Loucy (cell line): ENCODE results near the gene EPHA5.

Experiments
- H2AFZ ChIP-seq: fragments of 200-600 bp; sonication (generic); 2 replicates; pipeline ENCODE4 v1.6.0; 2016; ENCODE audit warnings: antibody characterized with exemption, mild to moderate bottlenecking, low read length, moderate library complexity
- H3F3A ChIP-seq: fragments of 200-600 bp; 2 replicates; pipeline ENCODE4 v1.6.0; 2016; ENCODE audit warnings: antibody characterized with exemption, low read depth, mild to moderate bottlenecking
- H3K27me3 ChIP-seq: fragments of 200-600 bp; sonication (generic); 2 replicates; pipeline ENCODE4 v1.6.1; 2014; ENCODE audit warnings: low read length, mild to moderate bottlenecking; ENCODE audit not compliant: insufficient read depth, poor library complexity, severe bottlenecking
- H3K36me3 ChIP-seq: fragments of 200-600 bp; sonication (generic); 2 replicates; pipeline ENCODE4 v1.6.1; 2016; ENCODE audit warnings: low read length; ENCODE audit not compliant: insufficient read depth
- H3K4me1 ChIP-seq: fragments of 200-600 bp; sonication (generic); 2 replicates; pipeline ENCODE4 v1.5.1; 2014; ENCODE audit warnings: low read length, mild to moderate bottlenecking; ENCODE audit not compliant: insufficient read depth, poor library complexity, severe bottlenecking
- H3K4me2 ChIP-seq: fragments of 200-600 bp; sonication (generic); 2 replicates; pipeline ENCODE4 v1.6.0; 2014; ENCODE audit warnings: antibody characterized with exemption, low read length, low read depth, mild to moderate bottlenecking; ENCODE audit not compliant: poor library complexity, severe bottlenecking
- H3K4me3 ChIP-seq: fragments of 200-600 bp; sonication (generic); 2 replicates; pipeline ENCODE4 v1.5.1; 2014; ENCODE audit warnings: low read length, mild to moderate bottlenecking, mixed read lengths; ENCODE audit not compliant: poor library complexity, severe bottlenecking
- H3K79me2 ChIP-seq: fragments of 200-600 bp; sonication (generic); 2 replicates; pipeline ENCODE4 v1.6.1; 2014; ENCODE audit warnings: low read length; ENCODE audit not compliant: insufficient read depth
- H3K9ac ChIP-seq: fragments of 200-600 bp; sonication (generic); 2 replicates; pipeline ENCODE4 v1.6.0; 2014; ENCODE audit warnings: mild to moderate bottlenecking, low read depth, low read length, moderate library complexity; ENCODE audit not compliant: poor library complexity, severe bottlenecking
- H3K9me2 ChIP-seq: fragments of 200-600 bp; sonication (generic); replicated peaks from 2 replicates; pipeline ENCODE4 v1.6.1; 2016; ENCODE audit warnings: low read depth, low read length, mixed read lengths
- H3K9me3 ChIP-seq: fragments of 200-600 bp; sonication (generic); 2 replicates; pipeline ENCODE4 v1.6.1; 2014; ENCODE audit warnings: mild to moderate bottlenecking, antibody characterized with exemption, low read length, low read depth; ENCODE audit not compliant: insufficient read depth
- H4K20me1 ChIP-seq: fragments of 200-600 bp; sonication (generic); 2 replicates; pipeline ENCODE4 v1.6.0; 2014; ENCODE audit warnings: antibody characterized with exemption, low read length, mild to moderate bottlenecking; ENCODE audit not compliant: insufficient read depth, poor library complexity, severe bottlenecking
- EZH2phosphoT487 ChIP-seq: fragments of 200-600 bp; IDR thresholded peaks from 2 replicates; pipeline ENCODE4 v1.6.1; 2018; ENCODE audit warnings: antibody characterized with exemption, mild to moderate bottlenecking, moderate library complexity, borderline replicate concordance
- TF ChIP-seq, protein P1 (sequence below): fragments of 200-600 bp; sonication (generic); conservative IDR thresholded peaks from 2 replicates; pipeline ENCODE4 v1.5.1; 2014; ENCODE audit warnings: mild to moderate bottlenecking, antibody characterized with exemption, low read length

The EPHA5 gene

GRCh38 chr4:65287071-65287470 lies 383.2 kb downstream of the EPHA5 start:
- TF ChIP-seq, protein P1, sequence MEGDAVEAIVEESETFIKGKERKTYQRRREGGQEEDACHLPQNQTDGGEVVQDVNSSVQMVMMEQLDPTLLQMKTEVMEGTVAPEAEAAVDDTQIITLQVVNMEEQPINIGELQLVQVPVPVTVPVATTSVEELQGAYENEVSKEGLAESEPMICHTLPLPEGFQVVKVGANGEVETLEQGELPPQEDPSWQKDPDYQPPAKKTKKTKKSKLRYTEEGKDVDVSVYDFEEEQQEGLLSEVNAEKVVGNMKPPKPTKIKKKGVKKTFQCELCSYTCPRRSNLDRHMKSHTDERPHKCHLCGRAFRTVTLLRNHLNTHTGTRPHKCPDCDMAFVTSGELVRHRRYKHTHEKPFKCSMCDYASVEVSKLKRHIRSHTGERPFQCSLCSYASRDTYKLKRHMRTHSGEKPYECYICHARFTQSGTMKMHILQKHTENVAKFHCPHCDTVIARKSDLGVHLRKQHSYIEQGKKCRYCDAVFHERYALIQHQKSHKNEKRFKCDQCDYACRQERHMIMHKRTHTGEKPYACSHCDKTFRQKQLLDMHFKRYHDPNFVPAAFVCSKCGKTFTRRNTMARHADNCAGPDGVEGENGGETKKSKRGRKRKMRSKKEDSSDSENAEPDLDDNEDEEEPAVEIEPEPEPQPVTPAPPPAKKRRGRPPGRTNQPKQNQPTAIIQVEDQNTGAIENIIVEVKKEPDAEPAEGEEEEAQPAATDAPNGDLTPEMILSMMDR: no peak
- no peak for TF ChIP-seq EZH2phosphoT487
- no peaks in the 10 kb centered on the region for H3K9me2 ChIP-seq
- no peaks in the 10 kb centered on the region for H3F3A ChIP-seq
- no peak overlapping the region for H3K9ac ChIP-seq
- no peaks in the 10 kb centered on the region for H3K9me3 ChIP-seq
- no peaks in the 10 kb centered on the region for H3K27me3 ChIP-seq
- H3K4me3 ChIP-seq: no peak overlapping the region
- no peak overlapping the region for H3K4me2 ChIP-seq
- H3K79me2 ChIP-seq: no peaks in the 10 kb centered on the region
- H4K20me1 ChIP-seq: no peaks in the 10 kb centered on the region
- H3K36me3 ChIP-seq: no peaks in the 10 kb centered on the region
- no peaks in the 10 kb centered on the region for H3K4me1 ChIP-seq
- no peak overlapping the region for H2AFZ ChIP-seq
